ENCODE results near the gene TBC1D9.

DNA sequence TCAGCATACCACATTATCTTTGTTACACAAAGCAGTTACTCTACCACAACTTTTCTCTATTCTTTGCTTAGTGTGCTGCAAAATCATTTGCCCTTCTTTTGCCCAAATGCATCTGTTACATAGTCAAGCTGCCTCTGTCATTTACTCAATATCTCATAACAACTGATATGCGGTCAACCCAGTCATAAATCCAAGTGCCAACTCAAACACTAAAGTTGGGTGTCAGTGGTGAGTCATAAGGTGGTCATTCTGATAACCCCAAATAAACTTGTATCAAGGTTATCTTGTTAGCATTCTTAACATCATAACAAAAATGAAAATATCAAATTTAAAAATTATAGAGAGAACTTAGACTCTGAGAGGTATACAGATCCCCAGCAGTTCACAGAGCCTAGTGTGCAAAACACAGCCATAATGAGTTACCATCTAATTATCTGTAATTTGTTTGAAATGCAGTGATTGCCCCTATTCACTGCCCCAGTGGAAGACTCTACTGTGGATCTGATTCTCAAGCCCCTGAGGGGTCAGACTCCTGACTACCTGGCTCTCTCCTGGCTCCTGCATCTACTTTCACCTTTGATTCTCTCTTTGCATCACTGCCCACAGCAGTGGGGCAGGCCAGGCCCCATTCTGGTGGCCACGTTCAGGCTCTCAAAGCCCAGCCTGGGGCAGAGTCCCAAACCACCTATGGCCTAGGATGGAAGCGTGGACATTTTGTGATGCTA is 29.2 kb downstream of the TBC1D9 start:
- TF ChIP-seq, protein P1, sequence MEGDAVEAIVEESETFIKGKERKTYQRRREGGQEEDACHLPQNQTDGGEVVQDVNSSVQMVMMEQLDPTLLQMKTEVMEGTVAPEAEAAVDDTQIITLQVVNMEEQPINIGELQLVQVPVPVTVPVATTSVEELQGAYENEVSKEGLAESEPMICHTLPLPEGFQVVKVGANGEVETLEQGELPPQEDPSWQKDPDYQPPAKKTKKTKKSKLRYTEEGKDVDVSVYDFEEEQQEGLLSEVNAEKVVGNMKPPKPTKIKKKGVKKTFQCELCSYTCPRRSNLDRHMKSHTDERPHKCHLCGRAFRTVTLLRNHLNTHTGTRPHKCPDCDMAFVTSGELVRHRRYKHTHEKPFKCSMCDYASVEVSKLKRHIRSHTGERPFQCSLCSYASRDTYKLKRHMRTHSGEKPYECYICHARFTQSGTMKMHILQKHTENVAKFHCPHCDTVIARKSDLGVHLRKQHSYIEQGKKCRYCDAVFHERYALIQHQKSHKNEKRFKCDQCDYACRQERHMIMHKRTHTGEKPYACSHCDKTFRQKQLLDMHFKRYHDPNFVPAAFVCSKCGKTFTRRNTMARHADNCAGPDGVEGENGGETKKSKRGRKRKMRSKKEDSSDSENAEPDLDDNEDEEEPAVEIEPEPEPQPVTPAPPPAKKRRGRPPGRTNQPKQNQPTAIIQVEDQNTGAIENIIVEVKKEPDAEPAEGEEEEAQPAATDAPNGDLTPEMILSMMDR (IDR thresholded peaks at IDR 0.05 in 4 of 5, conservative IDR thresholded peaks at IDR 0.05 in 1 of 5), result no peak
- TF ChIP-seq POLR2A (IDR thresholded peaks at IDR 0.05), result no peak
